Fibroblast of the aortic adventitia (primary cell): ENCODE data around the gene ALLC. TPM values are rescaled to one million over a fixed set of nuclear protein-coding genes. Genes with fewer than 3 reads are reported as not detected.

Experiments
- DNase-seq: peaks from one replicate; pipeline ENCODE4 v3.0.0-alpha.2; 2010; ENCODE audit warnings: low read depth
- H3K4me3 ChIP-seq: 2 replicates; pipeline ENCODE4 v1.5.1; 2011; ENCODE audit warnings: low read depth, mild to moderate bottlenecking, control low read depth, low read length, moderate library complexity
- small RNA-seq: library from RNA; depleted of rRNA; stranded (forward); fragments of <200 nt; gene quantifications from one replicate; pipeline ENCODE3, GENCODE V24; 2012
- total RNA-seq: library from RNA; depleted of rRNA; stranded (reverse); fragments of >200 nt; gene quantifications from 2 replicates; pipeline ENCODE4 v1.2.3, GENCODE V29; 2012; ENCODE audit warnings: low replicate concordance
- TF ChIP-seq, protein P1 (sequence below): IDR thresholded peaks from 2 replicates; pipeline ENCODE4 v1.5.1; 2011; ENCODE audit warnings: mild to moderate bottlenecking, low read length, control low read depth, inconsistent platforms; ENCODE audit not compliant: insufficient read depth

Gene ALLC
- total RNA-seq, 1 donor = not detected

DNA sequence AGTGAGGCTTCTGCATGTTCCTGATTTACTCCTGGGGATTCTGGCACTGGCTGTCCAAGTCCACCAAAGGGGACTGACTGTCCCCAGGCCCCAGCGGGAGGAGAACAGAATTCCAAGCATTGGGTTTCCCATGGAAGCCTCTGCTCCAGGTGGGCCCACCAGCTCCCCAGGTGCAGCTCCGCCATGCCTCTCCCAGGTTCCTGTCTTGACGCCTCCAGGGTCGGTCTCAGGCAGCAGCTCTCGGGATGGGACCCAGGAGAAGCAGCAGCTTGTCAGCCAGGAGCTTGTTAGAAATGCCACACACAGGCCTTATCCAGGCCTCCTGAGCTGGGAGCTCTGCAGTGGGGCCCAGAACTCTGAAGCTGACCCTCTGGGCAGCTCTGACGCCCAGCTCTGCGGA, 93.3 kb downstream of the ALLC start:
- TF ChIP-seq, protein P1, sequence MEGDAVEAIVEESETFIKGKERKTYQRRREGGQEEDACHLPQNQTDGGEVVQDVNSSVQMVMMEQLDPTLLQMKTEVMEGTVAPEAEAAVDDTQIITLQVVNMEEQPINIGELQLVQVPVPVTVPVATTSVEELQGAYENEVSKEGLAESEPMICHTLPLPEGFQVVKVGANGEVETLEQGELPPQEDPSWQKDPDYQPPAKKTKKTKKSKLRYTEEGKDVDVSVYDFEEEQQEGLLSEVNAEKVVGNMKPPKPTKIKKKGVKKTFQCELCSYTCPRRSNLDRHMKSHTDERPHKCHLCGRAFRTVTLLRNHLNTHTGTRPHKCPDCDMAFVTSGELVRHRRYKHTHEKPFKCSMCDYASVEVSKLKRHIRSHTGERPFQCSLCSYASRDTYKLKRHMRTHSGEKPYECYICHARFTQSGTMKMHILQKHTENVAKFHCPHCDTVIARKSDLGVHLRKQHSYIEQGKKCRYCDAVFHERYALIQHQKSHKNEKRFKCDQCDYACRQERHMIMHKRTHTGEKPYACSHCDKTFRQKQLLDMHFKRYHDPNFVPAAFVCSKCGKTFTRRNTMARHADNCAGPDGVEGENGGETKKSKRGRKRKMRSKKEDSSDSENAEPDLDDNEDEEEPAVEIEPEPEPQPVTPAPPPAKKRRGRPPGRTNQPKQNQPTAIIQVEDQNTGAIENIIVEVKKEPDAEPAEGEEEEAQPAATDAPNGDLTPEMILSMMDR = no peak
- no peak for DNase-seq
- H3K4me3 ChIP-seq = no peak overlapping the region

DNA sequence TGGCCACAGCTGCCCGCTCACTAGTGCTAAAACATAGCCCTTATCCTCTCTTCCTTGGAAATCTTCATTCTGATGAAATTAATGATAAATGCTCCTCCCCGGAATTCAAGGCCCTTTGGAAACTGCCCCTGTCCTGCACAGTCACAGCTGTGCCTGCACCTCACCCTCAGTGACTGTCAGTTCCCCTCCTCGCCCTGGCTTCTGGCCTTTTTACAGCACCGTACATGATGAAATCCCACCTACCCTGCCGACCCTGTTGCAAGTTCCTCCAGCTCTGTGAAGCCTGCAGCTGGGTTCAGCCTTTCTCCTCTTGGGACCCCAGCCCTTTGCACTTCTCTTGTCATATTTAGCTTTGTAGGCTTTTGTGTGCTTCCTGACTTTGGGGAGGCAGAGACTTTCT, 93.8 kb downstream of the ALLC start:
- TF ChIP-seq, protein P1 = no peak
- DNase-seq = no peak
- H3K4me3 ChIP-seq = no peak overlapping the region

Small RNA genes within 50 kb of the gene (small RNA-seq; reads per million reads assigned to genes)
- not detected for gene TMSB4XP2

Other genes starting within 250 kb of the ALLC start
- 41.6 and 44.7 TPM in 2 replicates for gene ADI1, start 138.7 kb upstream of the ALLC start, total RNA-seq
- 29.2 and 33.4 TPM in 2 replicates for gene RNASEH1, start 99.9 kb upstream of the ALLC start, total RNA-seq
- gene RPS7, start 82.9 kb upstream of the ALLC start, total RNA-seq = 2,605 and 11,651 TPM in 2 replicates
- 0.09 and 0.65 TPM in 2 replicates for gene COLEC11, start 63.1 kb upstream of the ALLC start, total RNA-seq
- gene DCDC2C, start 45.4 kb downstream of the ALLC start, total RNA-seq = not detected in 2 replicates